ENCODE data around the gene MAPK12. TPM values are rescaled to one million over a fixed set of nuclear protein-coding genes. Genes with fewer than 3 reads are reported as not detected.

MAPK12 gene
- total RNA-seq, 1 donor from 2014 or later, result 27.3 TPM

DNA sequence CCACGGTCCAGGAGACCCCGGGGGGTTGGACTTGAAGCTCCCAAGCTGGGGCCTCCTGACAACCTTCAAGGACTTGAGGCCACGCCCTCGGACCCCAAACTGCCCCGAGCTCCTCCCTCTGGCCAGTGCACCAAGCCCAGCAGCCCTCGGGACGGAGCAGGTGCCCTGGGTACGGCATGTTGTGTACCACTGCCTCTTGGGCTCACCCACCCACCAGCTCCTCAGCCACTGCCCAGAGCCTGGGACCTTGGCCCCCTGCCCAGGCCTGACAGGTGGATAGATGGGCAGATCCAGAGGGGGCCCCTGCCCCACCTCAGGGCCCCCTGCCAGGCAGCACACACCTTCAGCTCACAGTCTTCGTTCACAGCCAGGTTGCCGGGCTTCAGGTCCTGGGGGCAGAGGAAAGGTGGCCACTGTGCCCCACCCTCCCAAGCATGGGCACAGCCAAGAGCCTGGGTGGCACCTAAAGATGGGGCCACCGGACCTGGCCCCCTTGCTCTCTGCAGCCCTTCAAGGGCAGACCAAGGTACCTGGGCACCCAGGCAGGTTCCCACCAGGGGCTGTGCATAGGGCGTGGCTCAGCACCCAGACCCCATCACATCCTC lies 5.1 kb downstream of the MAPK12 start:
- Mint-ChIP-seq H3K4me1 (ENCODE audit: unreplicated experiment) (peaks cover 6% of the 10 kb centered on the region), H3K4me3 (ENCODE audit: unreplicated experiment) (no peak overlapping the region), H3K27ac (ENCODE audit: unreplicated experiment) (no peak overlapping the region), H3K27me3 (ENCODE audit: unreplicated experiment) (no peaks in the 10 kb centered on the region), H3K36me3 (ENCODE audit: unreplicated experiment) (no peaks in the 10 kb centered on the region), H3K9me3 (ENCODE audit: unreplicated experiment) (no peaks in the 10 kb centered on the region)
- DNase-seq (ENCODE audit: extremely low spot score, unreplicated experiment), result no peak
- TF ChIP-seq, protein P1, sequence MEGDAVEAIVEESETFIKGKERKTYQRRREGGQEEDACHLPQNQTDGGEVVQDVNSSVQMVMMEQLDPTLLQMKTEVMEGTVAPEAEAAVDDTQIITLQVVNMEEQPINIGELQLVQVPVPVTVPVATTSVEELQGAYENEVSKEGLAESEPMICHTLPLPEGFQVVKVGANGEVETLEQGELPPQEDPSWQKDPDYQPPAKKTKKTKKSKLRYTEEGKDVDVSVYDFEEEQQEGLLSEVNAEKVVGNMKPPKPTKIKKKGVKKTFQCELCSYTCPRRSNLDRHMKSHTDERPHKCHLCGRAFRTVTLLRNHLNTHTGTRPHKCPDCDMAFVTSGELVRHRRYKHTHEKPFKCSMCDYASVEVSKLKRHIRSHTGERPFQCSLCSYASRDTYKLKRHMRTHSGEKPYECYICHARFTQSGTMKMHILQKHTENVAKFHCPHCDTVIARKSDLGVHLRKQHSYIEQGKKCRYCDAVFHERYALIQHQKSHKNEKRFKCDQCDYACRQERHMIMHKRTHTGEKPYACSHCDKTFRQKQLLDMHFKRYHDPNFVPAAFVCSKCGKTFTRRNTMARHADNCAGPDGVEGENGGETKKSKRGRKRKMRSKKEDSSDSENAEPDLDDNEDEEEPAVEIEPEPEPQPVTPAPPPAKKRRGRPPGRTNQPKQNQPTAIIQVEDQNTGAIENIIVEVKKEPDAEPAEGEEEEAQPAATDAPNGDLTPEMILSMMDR (IDR thresholded peaks at IDR 0.05), result no peak

DNA sequence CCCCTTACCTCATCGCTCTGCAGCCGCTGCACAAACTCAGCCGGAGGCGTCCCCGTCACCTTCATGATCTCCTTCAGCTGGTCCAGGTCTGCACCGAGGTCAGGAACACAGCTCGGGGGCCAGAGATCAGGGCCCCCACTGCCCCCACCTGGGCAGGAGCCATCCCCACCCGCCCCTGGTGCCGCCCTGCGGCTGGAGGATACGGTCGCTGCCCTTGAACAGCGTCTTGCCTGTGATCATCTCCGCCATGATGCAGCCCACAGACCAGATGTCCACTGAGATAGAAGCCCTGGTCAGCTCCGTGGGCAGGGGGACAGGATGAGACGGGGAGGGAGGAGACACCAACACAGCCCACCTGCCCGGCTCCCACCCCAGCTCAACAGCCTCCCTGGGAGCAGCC lies 5.9 kb downstream of the MAPK12 start:
- Mint-ChIP-seq H3K4me1 (ENCODE audit: unreplicated experiment) (peaks cover 8% of the 10 kb centered on the region), H3K27ac (ENCODE audit: unreplicated experiment) (no peak overlapping the region), H3K4me3 (ENCODE audit: unreplicated experiment) (no peak overlapping the region), H3K27me3 (ENCODE audit: unreplicated experiment) (no peaks in the 10 kb centered on the region), H3K9me3 (ENCODE audit: unreplicated experiment) (no peaks in the 10 kb centered on the region), H3K36me3 (ENCODE audit: unreplicated experiment) (no peaks in the 10 kb centered on the region)
- TF ChIP-seq, protein P1 (IDR thresholded peaks at IDR 0.05), result no peak
- no peak for DNase-seq (ENCODE audit: extremely low spot score, unreplicated experiment)

- Mint-ChIP-seq H3K27ac (ENCODE audit: unreplicated experiment) (no peak overlapping the region), H3K36me3 (ENCODE audit: unreplicated experiment) (no peaks in the 10 kb centered on the region), H3K4me3 (ENCODE audit: unreplicated experiment) (no peak overlapping the region), H3K4me1 (ENCODE audit: unreplicated experiment) (peaks cover 6% of the 10 kb centered on the region), H3K9me3 (ENCODE audit: unreplicated experiment) (no peaks in the 10 kb centered on the region), H3K27me3 (ENCODE audit: unreplicated experiment) (no peaks in the 10 kb centered on the region)
- TF ChIP-seq, protein P1 (IDR thresholded peaks at IDR 0.05), result no peak
- DNase-seq (ENCODE audit: extremely low spot score, unreplicated experiment), result no peak
Observed at GRCh38 chr22:50255099-50255498, 6.4 kb downstream of the MAPK12 start.

GRCh38 chr22:50253941-50254340 lies 7.5 kb downstream of the MAPK12 start:
- DNase-seq (ENCODE audit: extremely low spot score, unreplicated experiment), result no peak
- H3K4me3 Mint-ChIP-seq (ENCODE audit: unreplicated experiment), result no peak overlapping the region
- TF ChIP-seq, protein P1 (IDR thresholded peaks at IDR 0.05), result no peak
- H3K9me3 Mint-ChIP-seq (ENCODE audit: unreplicated experiment), result no peaks in the 10 kb centered on the region
- H3K36me3 Mint-ChIP-seq (ENCODE audit: unreplicated experiment), result no peaks in the 10 kb centered on the region
- H3K27me3 Mint-ChIP-seq (ENCODE audit: unreplicated experiment), result no peaks in the 10 kb centered on the region
- peaks cover 8% of the 10 kb centered on the region for H3K4me1 Mint-ChIP-seq (ENCODE audit: unreplicated experiment)
- H3K27ac Mint-ChIP-seq (ENCODE audit: unreplicated experiment), result no peak overlapping the region

DNA sequence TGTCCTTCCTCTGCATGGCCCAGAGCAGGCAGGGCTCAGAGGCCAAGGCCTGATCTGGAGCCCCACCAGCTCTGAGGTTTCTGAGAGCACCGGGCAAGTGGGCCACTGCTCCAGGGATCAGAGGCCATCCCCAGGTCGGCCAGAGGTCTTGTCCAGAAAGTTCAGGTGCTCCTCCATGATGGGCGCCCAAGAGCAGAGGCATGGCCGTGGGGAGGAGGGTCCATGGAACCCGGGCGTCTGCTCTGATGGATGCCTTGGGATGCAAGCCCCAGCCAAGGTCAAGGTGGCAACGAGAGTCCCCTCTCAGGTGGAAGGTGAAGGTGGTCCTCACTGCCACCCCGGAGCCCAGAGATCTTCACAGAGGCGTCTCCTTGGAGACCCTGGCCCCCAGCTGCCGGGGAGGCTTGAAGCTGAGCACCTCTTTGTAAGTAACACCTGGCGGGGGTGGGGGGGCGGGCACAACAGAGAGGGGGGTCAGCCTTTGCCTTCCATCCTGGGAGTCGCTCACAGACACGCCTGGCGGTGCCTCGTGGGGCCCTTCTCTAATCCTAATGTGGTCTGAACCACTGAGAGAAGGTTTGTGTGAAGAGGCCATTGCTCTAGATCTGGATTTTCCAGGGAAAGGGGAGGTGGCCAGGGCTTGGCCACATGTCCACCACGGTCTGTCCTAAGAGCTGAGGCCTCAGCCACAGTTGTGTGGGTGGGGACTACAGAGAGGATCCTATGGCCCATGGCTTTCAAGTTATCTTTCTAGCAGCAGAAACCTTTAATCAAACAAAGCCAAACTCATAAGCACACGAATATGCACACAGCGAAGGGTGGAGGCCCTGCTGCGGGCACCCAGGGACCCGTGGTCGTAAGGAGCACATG lies 8.2 kb downstream of the MAPK12 start:
- TF ChIP-seq, protein P1 (IDR thresholded peaks at IDR 0.05), result no peak
- Mint-ChIP-seq H3K9me3 (ENCODE audit: unreplicated experiment) (no peaks in the 10 kb centered on the region), H3K27ac (ENCODE audit: unreplicated experiment) (no peak overlapping the region), H3K4me1 (ENCODE audit: unreplicated experiment) (peaks cover 8% of the 10 kb centered on the region), H3K27me3 (ENCODE audit: unreplicated experiment) (no peaks in the 10 kb centered on the region), H3K4me3 (ENCODE audit: unreplicated experiment) (no peak overlapping the region), H3K36me3 (ENCODE audit: unreplicated experiment) (no peaks in the 10 kb centered on the region)
- DNase-seq (ENCODE audit: extremely low spot score, unreplicated experiment), result no peak
